Uterus (tissue), 4 donors: Measurements from ENCODE around the gene MEF2B. TPM values are rescaled to one million over a fixed set of nuclear protein-coding genes. Genes with fewer than 3 reads are reported as not detected.

Experiments used
- DNase-seq, 2 donors: peaks; one replicate each; pipeline ENCODE4 v3.0.0-alpha.2; 2019 to 2020
- H3K27ac ChIP-seq, 2 donors: fragments of 200-600 bp; sonication (generic); 1 replicate in 1 of 2; 2 replicates in 1 of 2; pipeline ENCODE4 v1.5.1; 2016 to 2018
- H3K27me3 ChIP-seq, 2 donors: fragments of 200-600 bp; sonication (generic); one replicate each; pipeline ENCODE4 v1.5.1; 2018 to 2019; ENCODE audit warnings: control low read depth in 1 of 2
- H3K36me3 ChIP-seq, 2 donors: fragments of 200-600 bp; sonication (generic); one replicate each; pipeline ENCODE4 v1.5.1; 2019; ENCODE audit warnings: control low read depth in 1 of 2
- H3K4me1 ChIP-seq, 2 donors: fragments of 200-600 bp; sonication (generic); one replicate each; pipeline ENCODE4 v1.5.1; 2018 to 2019; ENCODE audit warnings: control low read depth in 1 of 2
- H3K4me3 ChIP-seq, 2 donors: fragments of 200-600 bp; sonication (generic); 1 replicate in 1 of 2; 2 replicates in 1 of 2; pipeline ENCODE4 v1.5.1; 2018 to 2019; ENCODE audit warnings: mild to moderate bottlenecking in 1 of 2
- H3K9me3 ChIP-seq, 2 donors: fragments of 200-600 bp; sonication (generic); one replicate each; pipeline ENCODE4 v1.5.1; 2019; ENCODE audit warnings: control low read depth in 1 of 2
- POLR2A ChIP-seq, 2 donors: fragments of 450-650 bp; IDR thresholded peaks; one replicate each; pipeline ENCODE4 v1.6.1; 2016; ENCODE audit warnings: antibody characterized with exemption in 2 of 2, mild to moderate bottlenecking in 1 of 2, moderate library complexity in 1 of 2
- intact Hi-C: fragments of 100-400 bp; cut with DNase I; formaldehyde crosslinking; loops from one replicate; pipeline ENCODE4 v1.15.1; 2023; ENCODE audit warnings: low total_unique reads
- total RNA-seq, 4 donors: library from RNA; depleted of rRNA in 3 of 4; stranded (reverse); fragments of >200 nt in 3 of 4; gene quantifications; one replicate each; pipeline versions ENCODE4 v1.1.0 to v1.2.4, GENCODE V29; 2014 to 2023
- TF ChIP-seq, protein P1 (sequence below), 4 experiments: fragments of 200-600 bp in 2 of 4; fragments of 450-650 bp in 2 of 4; sonication (generic) in 2 of 4; IDR thresholded peaks; one replicate each; pipeline ENCODE4 v1.5.1; 2016 to 2019; ENCODE audit warnings: antibody characterized with exemption in 4 of 4, mild to moderate bottlenecking in 2 of 4, moderate library complexity in 1 of 4
- donor health status: DM: yes; HTN: yes; CAD: no.

The MEF2B gene
- total RNA-seq, 4 donors from 2014 or later: 0.55 to 2.0 TPM; not detected in 2

GRCh38 chr19:19147344-19147743, 22.7 kb downstream of the MEF2B start:
- Histone ChIP-seq H3K4me1 (no peaks in the 10 kb centered on the region), H3K27ac (no peak overlapping the region), H3K4me3 (no peak overlapping the region), H3K36me3 (no peaks in the 10 kb centered on the region), H3K27me3 (no peaks in the 10 kb centered on the region), H3K9me3 (no peaks in the 10 kb centered on the region)
- DNase-seq: no peak
- intact Hi-C loops: no loop called here
- TF ChIP-seq, protein P1, sequence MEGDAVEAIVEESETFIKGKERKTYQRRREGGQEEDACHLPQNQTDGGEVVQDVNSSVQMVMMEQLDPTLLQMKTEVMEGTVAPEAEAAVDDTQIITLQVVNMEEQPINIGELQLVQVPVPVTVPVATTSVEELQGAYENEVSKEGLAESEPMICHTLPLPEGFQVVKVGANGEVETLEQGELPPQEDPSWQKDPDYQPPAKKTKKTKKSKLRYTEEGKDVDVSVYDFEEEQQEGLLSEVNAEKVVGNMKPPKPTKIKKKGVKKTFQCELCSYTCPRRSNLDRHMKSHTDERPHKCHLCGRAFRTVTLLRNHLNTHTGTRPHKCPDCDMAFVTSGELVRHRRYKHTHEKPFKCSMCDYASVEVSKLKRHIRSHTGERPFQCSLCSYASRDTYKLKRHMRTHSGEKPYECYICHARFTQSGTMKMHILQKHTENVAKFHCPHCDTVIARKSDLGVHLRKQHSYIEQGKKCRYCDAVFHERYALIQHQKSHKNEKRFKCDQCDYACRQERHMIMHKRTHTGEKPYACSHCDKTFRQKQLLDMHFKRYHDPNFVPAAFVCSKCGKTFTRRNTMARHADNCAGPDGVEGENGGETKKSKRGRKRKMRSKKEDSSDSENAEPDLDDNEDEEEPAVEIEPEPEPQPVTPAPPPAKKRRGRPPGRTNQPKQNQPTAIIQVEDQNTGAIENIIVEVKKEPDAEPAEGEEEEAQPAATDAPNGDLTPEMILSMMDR (IDR thresholded peaks at IDR 0.05): no peak
- no peak for TF ChIP-seq POLR2A (IDR thresholded peaks at IDR 0.05)

GRCh38 chr19:19146865-19147264, 23.2 kb downstream of the MEF2B start:
- TF ChIP-seq POLR2A (IDR thresholded peaks at IDR 0.05): no peak
- TF ChIP-seq, protein P1 (IDR thresholded peaks at IDR 0.05): no peak
- Histone ChIP-seq H3K4me1 (no peaks in the 10 kb centered on the region), H3K27me3 (no peaks in the 10 kb centered on the region), H3K4me3 (no peak overlapping the region), H3K9me3 (no peaks in the 10 kb centered on the region), H3K36me3 (no peaks in the 10 kb centered on the region), H3K27ac (no peak overlapping the region)
- no peak for DNase-seq
- intact Hi-C loops: no loop called here

- no peak overlapping the region for H3K4me3 ChIP-seq
Measured at GRCh38 chr19:19145684-19146608, 24.1 kb downstream of the MEF2B start.

GRCh38 chr19:19145281-19145680, 24.8 kb downstream of the MEF2B start:
- DNase-seq: no peak
- Histone ChIP-seq H3K4me3 (no peak overlapping the region), H3K36me3 (no peaks in the 10 kb centered on the region), H3K27me3 (no peaks in the 10 kb centered on the region), H3K4me1 (no peaks in the 10 kb centered on the region), H3K9me3 (no peaks in the 10 kb centered on the region), H3K27ac (no peak overlapping the region)
- TF ChIP-seq, protein P1 (IDR thresholded peaks at IDR 0.05): no peak
- no peak for TF ChIP-seq POLR2A (IDR thresholded peaks at IDR 0.05)
- intact Hi-C loops: no loop called here

More at GRCh38 chr19:19145684-19146608, 24.1 kb downstream of the MEF2B start:
- Histone ChIP-seq H3K36me3 (no peaks in the 10 kb centered on the region), H3K9me3 (no peaks in the 10 kb centered on the region), H3K4me1 (no peaks in the 10 kb centered on the region), H3K27ac (no peak overlapping the region), H3K27me3 (no peaks in the 10 kb centered on the region)
- intact Hi-C loops: no loop called here
- TF ChIP-seq, protein P1 (IDR thresholded peaks at IDR 0.05): peak; percentile 87 to 99 (median 94)
- TF ChIP-seq POLR2A (IDR thresholded peaks at IDR 0.05): no peak
- DNase-seq: peak; percentile 76 to 80

GRCh38 chr19:19142347-19142746, 27.7 kb downstream of the MEF2B start:
- no peak overlapping the region for H3K4me3 ChIP-seq
- intact Hi-C loops: no loop called here
- H3K4me1 ChIP-seq: no peaks in the 10 kb centered on the region
- no peak for DNase-seq
- TF ChIP-seq POLR2A (IDR thresholded peaks at IDR 0.05): no peak
- TF ChIP-seq, protein P1 (IDR thresholded peaks at IDR 0.05): no peak
- no peaks in the 10 kb centered on the region for H3K27me3 ChIP-seq
- no peak overlapping the region for H3K27ac ChIP-seq
- H3K36me3 ChIP-seq: no peaks in the 10 kb centered on the region
- no peaks in the 10 kb centered on the region for H3K9me3 ChIP-seq
